Stomach (tissue), 4 donors: ENCODE data around the gene NCMAP.

Experiments used
- EP300 ChIP-seq: sonication (generic); formaldehyde crosslinking; IDR thresholded peaks from one replicate; pipeline ENCODE4 v1.6.1; 2017; ENCODE audit warnings: antibody characterized with exemption
- TF ChIP-seq, protein P1 (sequence below), 7 experiments: fragments of 450-650 bp in 4 of 7; fragments of 200-600 bp in 3 of 7; sonication (generic) in 3 of 7; IDR thresholded peaks; one replicate each; pipeline ENCODE4 v1.5.1; 2016 to 2019; ENCODE audit warnings: antibody characterized with exemption in 7 of 7, control low read depth in 2 of 7, mild to moderate bottlenecking in 1 of 7

DNA sequence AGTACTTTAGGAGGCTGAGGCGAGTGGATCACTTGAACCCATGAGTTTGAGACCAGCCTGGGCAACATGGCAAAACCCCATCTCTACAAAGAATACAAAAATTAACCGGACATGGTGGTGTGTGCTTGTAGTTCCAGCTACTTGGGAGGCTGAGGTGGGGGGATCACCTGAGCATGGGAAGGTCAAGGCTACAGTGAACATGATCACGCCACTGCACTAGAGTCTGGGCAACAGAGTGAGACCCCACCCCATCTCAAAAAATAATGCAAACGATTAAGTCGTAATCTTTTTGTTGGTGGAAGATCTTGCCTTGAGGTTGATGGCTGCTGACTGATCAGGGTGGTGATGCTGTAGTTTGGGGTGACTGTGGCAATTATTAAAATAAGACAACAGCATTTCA lies 47.0 kb upstream of the NCMAP start:
- TF ChIP-seq EP300: no peak
- TF ChIP-seq, protein P1, sequence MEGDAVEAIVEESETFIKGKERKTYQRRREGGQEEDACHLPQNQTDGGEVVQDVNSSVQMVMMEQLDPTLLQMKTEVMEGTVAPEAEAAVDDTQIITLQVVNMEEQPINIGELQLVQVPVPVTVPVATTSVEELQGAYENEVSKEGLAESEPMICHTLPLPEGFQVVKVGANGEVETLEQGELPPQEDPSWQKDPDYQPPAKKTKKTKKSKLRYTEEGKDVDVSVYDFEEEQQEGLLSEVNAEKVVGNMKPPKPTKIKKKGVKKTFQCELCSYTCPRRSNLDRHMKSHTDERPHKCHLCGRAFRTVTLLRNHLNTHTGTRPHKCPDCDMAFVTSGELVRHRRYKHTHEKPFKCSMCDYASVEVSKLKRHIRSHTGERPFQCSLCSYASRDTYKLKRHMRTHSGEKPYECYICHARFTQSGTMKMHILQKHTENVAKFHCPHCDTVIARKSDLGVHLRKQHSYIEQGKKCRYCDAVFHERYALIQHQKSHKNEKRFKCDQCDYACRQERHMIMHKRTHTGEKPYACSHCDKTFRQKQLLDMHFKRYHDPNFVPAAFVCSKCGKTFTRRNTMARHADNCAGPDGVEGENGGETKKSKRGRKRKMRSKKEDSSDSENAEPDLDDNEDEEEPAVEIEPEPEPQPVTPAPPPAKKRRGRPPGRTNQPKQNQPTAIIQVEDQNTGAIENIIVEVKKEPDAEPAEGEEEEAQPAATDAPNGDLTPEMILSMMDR (IDR thresholded peaks at IDR 0.05): no peak
